ENCODE measurements around the gene DCAF4.
A peak's percentile ranks its signal among the peaks of the same experiment; 100 is the strongest.

DCAF4 gene

GRCh38 chr14:72888636-72889201 is 37.5 kb upstream of the DCAF4 start:
- no peak overlapping the region for H3K4me3 Mint-ChIP-seq
- CTCF ChIA-PET, result interaction anchor here (0.8 kb wide), 1 partner anchor 15 kb away, joined by 3 read pairs; no protein-coding TSS in a partner anchor
- H3K27me3 Mint-ChIP-seq, result peaks cover 85% of the 10 kb centered on the region
- peaks cover 20% of the 10 kb centered on the region for H3K4me1 Mint-ChIP-seq
- no peak for DNase-seq
- H3K9me3 Mint-ChIP-seq, result peaks cover 2% of the 10 kb centered on the region
- H3K27ac Mint-ChIP-seq, result no peak overlapping the region
- H3K36me3 Mint-ChIP-seq, result peaks cover 14% of the 10 kb centered on the region

- Mint-ChIP-seq H3K27ac (no peak overlapping the region), H3K36me3 (peaks cover 14% of the 10 kb centered on the region), H3K9me3 (peaks cover 2% of the 10 kb centered on the region), H3K27me3 (peaks cover 89% of the 10 kb centered on the region), H3K4me3 (no peak overlapping the region), H3K4me1 (peaks cover 19% of the 10 kb centered on the region)
- CTCF ChIA-PET, result interaction anchor here (0.8 kb wide), 1 partner anchor 14 kb away, joined by 3 read pairs; no protein-coding TSS in a partner anchor
- no peak for DNase-seq
Observed at GRCh38 chr14:72889366-72889765, 36.9 kb upstream of the DCAF4 start.

- Mint-ChIP-seq H3K36me3 (peaks cover 11% of the 10 kb centered on the region), H3K27me3 (peaks cover 87% of the 10 kb centered on the region), H3K9me3 (peaks cover 2% of the 10 kb centered on the region), H3K27ac (no peak overlapping the region), H3K4me1 (peaks cover 26% of the 10 kb centered on the region), H3K4me3 (peak overlapping the region; percentile 78)
- no peak for DNase-seq
- CTCF ChIA-PET, result interaction anchor here (1.7 to 2.7 kb wide), 2 partner anchors 57 to 375 kb away, joined by 4 to 16 read pairs; no protein-coding TSS in a partner anchor
Observed at GRCh38 chr14:72891666-72892102, 34.6 kb upstream of the DCAF4 start.

- Mint-ChIP-seq H3K9me3 (no peaks in the 10 kb centered on the region), H3K4me3 (peak overlapping the region; percentile 78), H3K27me3 (peaks cover 87% of the 10 kb centered on the region), H3K27ac (peak overlapping the region; percentile 56), H3K36me3 (peaks cover 8% of the 10 kb centered on the region), H3K4me1 (peaks cover 26% of the 10 kb centered on the region)
- CTCF ChIA-PET, result interaction anchor here (1.7 to 2.7 kb wide), 2 partner anchors 57 to 376 kb away, joined by 4 to 16 read pairs; no protein-coding TSS in a partner anchor
- peak; percentile 59 for DNase-seq
Observed at GRCh38 chr14:72892103-72892878, 34.0 kb upstream of the DCAF4 start.

GRCh38 chr14:72892879-72893635 is 33.2 kb upstream of the DCAF4 start:
- Mint-ChIP-seq H3K27ac (peak overlapping the region; percentile 56), H3K9me3 (no peaks in the 10 kb centered on the region), H3K36me3 (peaks cover 6% of the 10 kb centered on the region), H3K4me1 (peaks cover 26% of the 10 kb centered on the region), H3K4me3 (peak overlapping the region; percentile 78), H3K27me3 (peaks cover 85% of the 10 kb centered on the region)
- DNase-seq, result peak; percentile 56
- CTCF ChIA-PET, result interaction anchor here (1.2 to 2.7 kb wide), 4 partner anchors 11 to 378 kb away, joined by 5 to 17 read pairs (median 14); no protein-coding TSS in a partner anchor

- H3K9me3 Mint-ChIP-seq, result no peaks in the 10 kb centered on the region
- H3K4me3 Mint-ChIP-seq, result peak within 1 kb of the TSS; percentile 87
- H3K36me3 Mint-ChIP-seq, result peaks cover 4% of the 10 kb centered on the region
- H3K4me1 Mint-ChIP-seq, result peaks cover 26% of the 10 kb centered on the region
- H3K27ac Mint-ChIP-seq, result peak within 1 kb of the TSS; percentile 78
- DNase-seq, result peak; percentile 97
- CTCF ChIA-PET, result interaction anchor here (1.2 to 2.7 kb wide), 3 partner anchors 10 to 379 kb away, joined by 5 to 17 read pairs (median 11); no protein-coding TSS in a partner anchor
- peaks cover 85% of the 10 kb centered on the region for H3K27me3 Mint-ChIP-seq
Observed at GRCh38 chr14:72893636-72894322, 32.5 kb upstream of the DCAF4 start, which contains the start of gene DPF3. TSS of gene DPF3 (minus strand) at chr14:72894101. CDS start at chr14:72894088, 13 bp downstream.

- Mint-ChIP-seq H3K27me3 (peaks cover 81% of the 10 kb centered on the region), H3K36me3 (peaks cover 4% of the 10 kb centered on the region), H3K4me3 (peak overlapping the region; percentile 87), H3K9me3 (no peaks in the 10 kb centered on the region), H3K27ac (peak overlapping the region; percentile 78), H3K4me1 (peaks cover 26% of the 10 kb centered on the region)
- CTCF ChIA-PET, result interaction anchor here (1.2 to 2.7 kb wide), 3 partner anchors 10 to 379 kb away, joined by 5 to 17 read pairs (median 11); no protein-coding TSS in a partner anchor
- no peak for DNase-seq
Observed at GRCh38 chr14:72894323-72894622, 32.0 kb upstream of the DCAF4 start.

- Mint-ChIP-seq H3K27me3 (peaks cover 82% of the 10 kb centered on the region), H3K4me1 (peaks cover 26% of the 10 kb centered on the region), H3K36me3 (peaks cover 4% of the 10 kb centered on the region), H3K27ac (no peak overlapping the region), H3K9me3 (no peaks in the 10 kb centered on the region), H3K4me3 (peak overlapping the region; percentile 87)
- DNase-seq, result peak; percentile 31
- CTCF ChIA-PET, result interaction anchor here (1.6 to 2.7 kb wide), 2 partner anchors 9 to 380 kb away, joined by 11 to 17 read pairs; no protein-coding TSS in a partner anchor
Observed at GRCh38 chr14:72894623-72895378, 31.5 kb upstream of the DCAF4 start.

GRCh38 chr14:72898448-72898847 is 27.8 kb upstream of the DCAF4 start:
- CTCF ChIA-PET, result interaction anchor here (2.1 to 5.7 kb wide), 3 partner anchors 10 to 385 kb away, joined by 8 to 33 read pairs (median 9); no protein-coding TSS in a partner anchor
- H3K4me1 Mint-ChIP-seq, result peaks cover 14% of the 10 kb centered on the region
- H3K27ac Mint-ChIP-seq, result no peak overlapping the region
- no peaks in the 10 kb centered on the region for H3K36me3 Mint-ChIP-seq
- H3K9me3 Mint-ChIP-seq, result no peaks in the 10 kb centered on the region
- H3K4me3 Mint-ChIP-seq, result no peak overlapping the region
- peaks cover 64% of the 10 kb centered on the region for H3K27me3 Mint-ChIP-seq
- DNase-seq, result no peak

- peaks cover 47% of the 10 kb centered on the region for H3K27me3 Mint-ChIP-seq
- CTCF ChIA-PET, result interaction anchor here (5.7 kb wide), 1 partner anchor 385 kb away, joined by 33 read pairs; no protein-coding TSS in a partner anchor
- no peak overlapping the region for H3K27ac Mint-ChIP-seq
Observed at GRCh38 chr14:72901361-72901760, 24.9 kb upstream of the DCAF4 start.

GRCh38 chr14:72902801-72903530 is 23.3 kb upstream of the DCAF4 start:
- Mint-ChIP-seq H3K4me1 (peaks cover 19% of the 10 kb centered on the region), H3K9me3 (no peaks in the 10 kb centered on the region), H3K36me3 (no peaks in the 10 kb centered on the region), H3K4me3 (no peak overlapping the region), H3K27me3 (peaks cover 51% of the 10 kb centered on the region), H3K27ac (no peak overlapping the region)
- CTCF ChIA-PET, result interaction anchor here (1.0 to 5.0 kb wide), 8 partner anchors 9 to 387 kb away, joined by 3 to 228 read pairs (median 4); partner anchors contain the start of gene DPF3
- DNase-seq, result no peak

More at GRCh38 chr14:72901361-72901760, 24.9 kb upstream of the DCAF4 start:
- no peaks in the 10 kb centered on the region for H3K9me3 Mint-ChIP-seq
- H3K4me1 Mint-ChIP-seq, result peaks cover 12% of the 10 kb centered on the region
- H3K4me3 Mint-ChIP-seq, result no peak overlapping the region
- DNase-seq, result no peak
- no peaks in the 10 kb centered on the region for H3K36me3 Mint-ChIP-seq

GRCh38 chr14:72903716-72904115 is 22.5 kb upstream of the DCAF4 start:
- H3K36me3 Mint-ChIP-seq, result no peaks in the 10 kb centered on the region
- peaks cover 51% of the 10 kb centered on the region for H3K27me3 Mint-ChIP-seq
- H3K4me1 Mint-ChIP-seq, result peaks cover 19% of the 10 kb centered on the region
- H3K4me3 Mint-ChIP-seq, result no peak overlapping the region
- no peak for DNase-seq
- CTCF ChIA-PET, result interaction anchor here (0.6 to 5.0 kb wide), 12 partner anchors 10 to 569 kb away, joined by 3 to 228 read pairs (median 4); partner anchors contain the start of gene DPF3
- H3K27ac Mint-ChIP-seq, result no peak overlapping the region
- no peaks in the 10 kb centered on the region for H3K9me3 Mint-ChIP-seq
